GM21723 (cell line): ENCODE data around the gene GLIS1.
"Not testable (repeated sequence)": the region's sequence is repeated elsewhere in the genome, so short reads cannot be mapped to it uniquely, and the experiment has no call there.

Experiments used
- ATAC-seq: cut with Tn5 transposase; IDR thresholded peaks from one replicate; pipeline ENCODE4 v1.9.1; 2021; ENCODE audit warnings: mild to moderate bottlenecking, moderate library complexity; ENCODE audit not compliant: unreplicated experiment

Gene GLIS1

GRCh38 chr1:53739109-53739681 lies at the start of gene GLIS1:
TSS of gene GLIS1 (minus strand) at chr1:53739164. CDS start at chr1:53738064, 1,100 bp downstream.
- ATAC-seq = peak; percentile 95

- no peak for ATAC-seq
Observed at GRCh38 chr1:53787655-53788054, 48.7 kb upstream of the GLIS1 start.

- no peak for ATAC-seq
Observed at GRCh38 chr1:53783056-53783455, 44.1 kb upstream of the GLIS1 start.

GRCh38 chr1:53781654-53782053 lies 42.7 kb upstream of the GLIS1 start:
- ATAC-seq = no peak

GRCh38 chr1:53777272-53777671 lies 38.3 kb upstream of the GLIS1 start:
- no peak for ATAC-seq

- no peak for ATAC-seq
Observed at GRCh38 chr1:53771648-53772047, 32.7 kb upstream of the GLIS1 start.

GRCh38 chr1:53769780-53770179 lies 30.8 kb upstream of the GLIS1 start:
- ATAC-seq = no peak

GRCh38 chr1:53769184-53769583 lies 30.2 kb upstream of the GLIS1 start:
- no peak for ATAC-seq

- no peak for ATAC-seq
Observed at GRCh38 chr1:53766831-53767405, 28.0 kb upstream of the GLIS1 start.

- no peak for ATAC-seq
Observed at GRCh38 chr1:53766194-53766742, 27.3 kb upstream of the GLIS1 start.

GRCh38 chr1:53765657-53766056 lies 26.7 kb upstream of the GLIS1 start:
- ATAC-seq = no peak

- no peak for ATAC-seq
Observed at GRCh38 chr1:53763911-53764310, 24.9 kb upstream of the GLIS1 start.

GRCh38 chr1:53763461-53763860 lies 24.5 kb upstream of the GLIS1 start:
- ATAC-seq = no peak

GRCh38 chr1:53760497-53760896 lies 21.5 kb upstream of the GLIS1 start:
- not testable (repeated sequence) for ATAC-seq

- no peak for ATAC-seq
Observed at GRCh38 chr1:53755874-53756273, 16.9 kb upstream of the GLIS1 start.

GRCh38 chr1:53754484-53755312 lies 15.7 kb upstream of the GLIS1 start:
- ATAC-seq = no peak

GRCh38 chr1:53752281-53752680 lies 13.3 kb upstream of the GLIS1 start:
- ATAC-seq = no peak

- no peak for ATAC-seq
Observed at GRCh38 chr1:53747841-53748240, 8.9 kb upstream of the GLIS1 start.

GRCh38 chr1:53740621-53741105 lies 1.7 kb upstream of the GLIS1 start:
- ATAC-seq = no peak

GRCh38 chr1:53738205-53739108 lies 507 bp downstream of the GLIS1 start:
- ATAC-seq = peak; percentile 14
